IPS DF 6.9 (cell line): Measurements from ENCODE around the gene SLC4A1.
"Not testable (repeated sequence)": the region's sequence is repeated elsewhere in the genome, so short reads cannot be mapped to it uniquely, and the experiment has no call there.

Experiments
- DNase-seq: peaks from one replicate; pipeline ENCODE4 v3.0.0-alpha.2; 2013; ENCODE audit warnings: low read depth, low spot score
- H3K27ac ChIP-seq: one replicate; pipeline ENCODE4 v1.5.1; 2013; ENCODE audit warnings: low read length, control low read depth
- H3K27me3 ChIP-seq: 2 replicates; pipeline ENCODE4 v1.6.1; 2013; ENCODE audit warnings: mild to moderate bottlenecking, low read length; ENCODE audit not compliant: control insufficient read depth, insufficient read depth
- H3K36me3 ChIP-seq: 2 replicates; pipeline ENCODE4 v1.6.1; 2013; ENCODE audit warnings: low read length; ENCODE audit not compliant: control insufficient read depth, insufficient read depth
- H3K4me1 ChIP-seq: 2 replicates; pipeline ENCODE4 v1.6.1; 2013; ENCODE audit warnings: low read length; ENCODE audit not compliant: control insufficient read depth, insufficient read depth
- H3K4me3 ChIP-seq: 2 replicates; pipeline ENCODE4 v1.5.1; 2013; ENCODE audit warnings: mild to moderate bottlenecking, low read length
- H3K9me3 ChIP-seq: 2 replicates; pipeline ENCODE4 v1.6.1; 2013; ENCODE audit warnings: low read length, inconsistent platforms; ENCODE audit not compliant: control insufficient read depth, insufficient read depth
- WGBS: extraction: QIAGEN DNeasy Blood & Tissue Kit; methylation state at CpG from one replicate; pipeline ENCODE4 v1.1.7; 2013; ENCODE audit warnings: mixed read lengths, missing lambda C conversion rate; ENCODE audit not compliant: insufficient read length, insufficient coverage; 5-methylcytosine and 5-hydroxymethylcytosine counted together

The SLC4A1 gene

GRCh38 chr17:44256671-44257070 lies 11.3 kb downstream of the SLC4A1 start:
- no peaks in the 10 kb centered on the region; the same call in 1 of the 2 replicates for H3K4me1 ChIP-seq
- no peak for DNase-seq
- no peaks in the 10 kb centered on the region for H3K36me3 ChIP-seq
- no CpG with 5 or more reads among the region's 4 CpGs for WGBS
- H3K27me3 ChIP-seq, result no peaks in the 10 kb centered on the region
- no peaks in the 10 kb centered on the region for H3K9me3 ChIP-seq
- H3K27ac ChIP-seq, result no peak overlapping the region
- no peak overlapping the region for H3K4me3 ChIP-seq

- no peak for DNase-seq
- H3K9me3 ChIP-seq, result no peaks in the 10 kb centered on the region
- 100% methylated on average over 2 of the region's 2 CpGs for WGBS
- no peaks in the 10 kb centered on the region; the same call in 1 of the 2 replicates for H3K4me1 ChIP-seq
- H3K36me3 ChIP-seq, result no peaks in the 10 kb centered on the region
- H3K27ac ChIP-seq, result no peak overlapping the region
- H3K27me3 ChIP-seq, result no peaks in the 10 kb centered on the region
- H3K4me3 ChIP-seq, result no peak overlapping the region
Measured at GRCh38 chr17:44255915-44256314, 12.0 kb downstream of the SLC4A1 start.

GRCh38 chr17:44254361-44255095 lies 13.4 kb downstream of the SLC4A1 start:
- Histone ChIP-seq H3K36me3 (no peaks in the 10 kb centered on the region), H3K4me1 (no peaks in the 10 kb centered on the region; the same call in 1 of the 2 replicates), H3K27ac (no peak overlapping the region), H3K9me3 (no peaks in the 10 kb centered on the region), H3K27me3 (no peaks in the 10 kb centered on the region), H3K4me3 (no peak overlapping the region)
- WGBS, result no CpG with 5 or more reads among the region's 10 CpGs
- no peak for DNase-seq

- no peaks in the 10 kb centered on the region for H3K4me1 ChIP-seq
- H3K36me3 ChIP-seq, result no peaks in the 10 kb centered on the region
- no peak overlapping the region for H3K27ac ChIP-seq
- no CpG with 5 or more reads among the region's 14 CpGs for WGBS
- no peak for DNase-seq
- no peak overlapping the region for H3K4me3 ChIP-seq
- no peaks in the 10 kb centered on the region for H3K9me3 ChIP-seq
- no peaks in the 10 kb centered on the region for H3K27me3 ChIP-seq
Measured at GRCh38 chr17:44253006-44253405, 14.9 kb downstream of the SLC4A1 start.

- no CpG with 5 or more reads among the region's 17 CpGs for WGBS
- no peaks in the 10 kb centered on the region; the same call in none of the 2 replicates for H3K4me1 ChIP-seq
- no peak for DNase-seq
- H3K27ac ChIP-seq, result no peak overlapping the region
- no peaks in the 10 kb centered on the region for H3K9me3 ChIP-seq
- no peaks in the 10 kb centered on the region for H3K36me3 ChIP-seq
- H3K4me3 ChIP-seq, result no peak overlapping the region
- no peaks in the 10 kb centered on the region for H3K27me3 ChIP-seq
Measured at GRCh38 chr17:44251062-44251461, 16.9 kb downstream of the SLC4A1 start.

- H3K4me1 ChIP-seq, result no peaks in the 10 kb centered on the region; the same call in none of the 2 replicates
- H3K4me3 ChIP-seq, result no peak overlapping the region
- H3K36me3 ChIP-seq, result no peaks in the 10 kb centered on the region
- no peaks in the 10 kb centered on the region for H3K9me3 ChIP-seq
- WGBS, result no CpG with 5 or more reads among the region's 9 CpGs
- DNase-seq, result no peak
- H3K27me3 ChIP-seq, result no peaks in the 10 kb centered on the region
- H3K27ac ChIP-seq, result no peak overlapping the region
Measured at GRCh38 chr17:44249501-44250246, 18.3 kb downstream of the SLC4A1 start.

- WGBS, result no CpG with 5 or more reads among the region's 10 CpGs
- Histone ChIP-seq H3K4me3 (no peak overlapping the region), H3K4me1 (no peaks in the 10 kb centered on the region; the same call in none of the 2 replicates), H3K36me3 (no peaks in the 10 kb centered on the region), H3K27ac (no peak overlapping the region), H3K27me3 (no peaks in the 10 kb centered on the region), H3K9me3 (no peaks in the 10 kb centered on the region)
- DNase-seq, result no peak
Measured at GRCh38 chr17:44247876-44248736, 19.8 kb downstream of the SLC4A1 start.

GRCh38 chr17:44247440-44247841 lies 20.5 kb downstream of the SLC4A1 start:
- no peaks in the 10 kb centered on the region for H3K27me3 ChIP-seq
- H3K27ac ChIP-seq, result no peak overlapping the region
- no CpG with 5 or more reads among the region's 7 CpGs for WGBS
- no peaks in the 10 kb centered on the region for H3K9me3 ChIP-seq
- H3K4me1 ChIP-seq, result no peaks in the 10 kb centered on the region; the same call in none of the 2 replicates
- H3K36me3 ChIP-seq, result no peaks in the 10 kb centered on the region
- no peak for DNase-seq
- H3K4me3 ChIP-seq, result no peak overlapping the region

GRCh38 chr17:44241106-44241624 lies 26.8 kb downstream of the SLC4A1 start:
- no peaks in the 10 kb centered on the region for H3K9me3 ChIP-seq
- no CpG with 5 or more reads among the region's 6 CpGs for WGBS
- H3K27me3 ChIP-seq, result no peaks in the 10 kb centered on the region
- H3K4me1 ChIP-seq, result no peaks in the 10 kb centered on the region
- H3K27ac ChIP-seq, result no peak overlapping the region
- DNase-seq, result no peak
- no peaks in the 10 kb centered on the region for H3K36me3 ChIP-seq
- H3K4me3 ChIP-seq, result no peak overlapping the region

- not testable (repeated sequence) for H3K9me3 ChIP-seq, H3K36me3 ChIP-seq, H3K4me3 ChIP-seq, DNase-seq, H3K27me3 ChIP-seq, H3K27ac ChIP-seq, H3K4me1 ChIP-seq
- WGBS, result no CpG with 5 or more reads among the region's 28 CpGs
Measured at GRCh38 chr17:44237886-44238285, 30.0 kb downstream of the SLC4A1 start.
